Heart left ventricle (tissue), 13 donors: ENCODE data around the gene CCDC82.

Experiments used
- POLR2A ChIP-seq, 2 donors: fragments of 450-650 bp; IDR thresholded peaks; one replicate each; pipeline ENCODE4 v1.6.1; 2017; ENCODE audit warnings: antibody characterized with exemption in 2 of 2, mild to moderate bottlenecking in 2 of 2, moderate library complexity in 2 of 2
- TF ChIP-seq, protein P1 (sequence below), 12 donors: fragments of 200-600 bp; sonication (generic) in 4 of 12; IDR thresholded peaks; one replicate each; pipeline versions ENCODE4 v1.5.0 to v1.8.0; 2018 to 2022; ENCODE audit warnings: antibody characterized with exemption in 12 of 12, mild to moderate bottlenecking in 5 of 12
- donor health status: ischemic (EF 13 %, LVEDD 7.1; RV severe dilation, severe dysfunction).
- donor health status: DM: no; HTN: yes; CAD: no.
- donor health status: DM: no; HTN: no; CAD: no.
- donor health status: ischemic (EF 25% LVEDD 6.9; RV normal size, moderate dysfunction).
- donor health status: ischemic (EF 25% LVEDD 5.7; RV mildly dilated, moderate dysfunction).
- donor health status: ischemic (EF 35%, LVEDD 5.7; RV mildly dilated, moderate dysfunction).
- donor health status: nonischemic (EF 11% LVEDD 7.7; RV severe dilation, severe dysfunction).
- donor health status: DM: yes; HTN: yes; CAD: no.
- donor health status: PGD.
- donor health status: ischemic (EF 29% LVEDD 5.4; RV normal size, mild dysfunction).
- donor health status: nonischemic (EF 23%, LVEDD 6.1; RV moderate dilation, normal function).

DNA sequence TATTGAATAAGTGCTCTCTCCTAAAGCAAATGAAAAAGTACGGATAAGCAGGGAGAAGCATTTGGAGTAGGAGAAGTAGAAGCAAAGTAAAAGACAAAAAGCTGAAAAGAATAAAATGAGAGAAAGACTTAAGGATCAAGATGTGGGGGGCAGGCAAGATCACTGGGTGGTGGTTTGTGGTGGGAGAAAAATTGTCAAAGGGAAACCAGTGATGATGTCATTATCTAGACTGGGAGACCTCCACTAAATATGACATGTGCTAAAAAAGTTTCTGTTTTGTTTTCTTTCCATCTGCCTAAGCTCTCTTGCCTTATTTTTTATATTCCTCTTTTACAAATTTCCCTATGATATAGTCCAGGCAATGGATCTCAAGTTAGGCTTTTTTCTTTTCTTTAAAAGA lies 31.9 kb downstream of the CCDC82 start:
- TF ChIP-seq, protein P1, sequence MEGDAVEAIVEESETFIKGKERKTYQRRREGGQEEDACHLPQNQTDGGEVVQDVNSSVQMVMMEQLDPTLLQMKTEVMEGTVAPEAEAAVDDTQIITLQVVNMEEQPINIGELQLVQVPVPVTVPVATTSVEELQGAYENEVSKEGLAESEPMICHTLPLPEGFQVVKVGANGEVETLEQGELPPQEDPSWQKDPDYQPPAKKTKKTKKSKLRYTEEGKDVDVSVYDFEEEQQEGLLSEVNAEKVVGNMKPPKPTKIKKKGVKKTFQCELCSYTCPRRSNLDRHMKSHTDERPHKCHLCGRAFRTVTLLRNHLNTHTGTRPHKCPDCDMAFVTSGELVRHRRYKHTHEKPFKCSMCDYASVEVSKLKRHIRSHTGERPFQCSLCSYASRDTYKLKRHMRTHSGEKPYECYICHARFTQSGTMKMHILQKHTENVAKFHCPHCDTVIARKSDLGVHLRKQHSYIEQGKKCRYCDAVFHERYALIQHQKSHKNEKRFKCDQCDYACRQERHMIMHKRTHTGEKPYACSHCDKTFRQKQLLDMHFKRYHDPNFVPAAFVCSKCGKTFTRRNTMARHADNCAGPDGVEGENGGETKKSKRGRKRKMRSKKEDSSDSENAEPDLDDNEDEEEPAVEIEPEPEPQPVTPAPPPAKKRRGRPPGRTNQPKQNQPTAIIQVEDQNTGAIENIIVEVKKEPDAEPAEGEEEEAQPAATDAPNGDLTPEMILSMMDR (IDR thresholded peaks at IDR 0.05): no peak
- no peak for TF ChIP-seq POLR2A (IDR thresholded peaks at IDR 0.05)
